Lower lobe of right lung (tissue), 2 donors: ENCODE results near the gene RGS17. TPM values are rescaled to one million over a fixed set of nuclear protein-coding genes. Genes with fewer than 3 reads are reported as not detected.

Experiments used
- ATAC-seq, 2 donors: fragments of 200-7000 bp; cut with Tn5 transposase; one replicate each; pipeline ENCODE4 v1.9.1; 2020 to 2022; ENCODE audit warnings: mild to moderate bottlenecking in 2 of 2, moderate library complexity in 2 of 2
- DNase-seq: peaks from one replicate; pipeline ENCODE4 v3.0.0-alpha.2; 2020
- H3K27ac ChIP-seq: fragments of 200-600 bp; one replicate; pipeline ENCODE4 v1.8.0; 2022
- H3K27me3 ChIP-seq: fragments of 200-600 bp; one replicate; pipeline ENCODE4 v1.8.0; 2022; ENCODE audit warnings: low read depth
- H3K36me3 ChIP-seq: fragments of 200-600 bp; one replicate; pipeline ENCODE4 v1.8.0; 2022; ENCODE audit warnings: mild to moderate bottlenecking
- H3K4me1 ChIP-seq: fragments of 200-600 bp; one replicate; pipeline ENCODE4 v1.8.0; 2022
- H3K4me3 ChIP-seq: fragments of 200-600 bp; one replicate; pipeline ENCODE4 v1.8.0; 2022; ENCODE audit warnings: mild to moderate bottlenecking
- H3K9me3 ChIP-seq: fragments of 200-600 bp; one replicate; pipeline ENCODE4 v1.8.0; 2022
- intact Hi-C: fragments of 100-400 bp; cut with DNase I; formaldehyde crosslinking; loops from one replicate; pipeline ENCODE4 v1.11.0; 2022
- total RNA-seq: library from RNA; stranded (reverse); fragmentation: NEBNext Ultra II Directional; extraction: Animal tissue kit (Norgen Biotek cat#: 25700); gene quantifications from one replicate; pipeline ENCODE4 v1.2.1, GENCODE V29; 2021
- TF ChIP-seq, protein P1 (sequence below): fragments of 200-600 bp; IDR thresholded peaks from one replicate; pipeline ENCODE4 v1.8.0; 2022; ENCODE audit warnings: antibody characterized with exemption, mild to moderate bottlenecking
- donor health status: DM: no; HTN: yes; CAD: no; lungs with severe emphysema.

Gene RGS17
- total RNA-seq, 1 donor from 2014 or later, result 0.59 TPM

DNA sequence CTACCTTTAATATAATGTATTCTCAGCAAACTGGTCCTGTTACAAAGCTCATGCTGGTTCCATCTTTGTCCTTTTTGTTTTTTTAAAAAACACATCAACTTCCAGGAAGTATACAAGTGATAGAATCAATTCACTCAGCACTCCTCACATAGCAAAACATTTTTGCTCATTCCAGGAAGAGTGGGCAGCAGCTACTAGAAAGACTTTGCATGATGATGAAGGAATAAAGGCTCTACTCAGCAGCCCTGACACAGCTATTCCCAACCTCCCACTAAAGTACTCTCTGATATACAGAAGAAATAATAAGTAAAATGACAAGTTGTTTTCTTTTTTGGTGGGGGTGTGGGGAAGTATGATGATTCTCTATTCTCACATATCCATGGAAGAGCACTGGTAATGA, 61.2 kb downstream of the RGS17 start:
- ATAC-seq (no peak), DNase-seq (no peak)
- H3K36me3 ChIP-seq, result no peaks in the 10 kb centered on the region
- peaks cover 13% of the 10 kb centered on the region for H3K9me3 ChIP-seq
- TF ChIP-seq, protein P1, sequence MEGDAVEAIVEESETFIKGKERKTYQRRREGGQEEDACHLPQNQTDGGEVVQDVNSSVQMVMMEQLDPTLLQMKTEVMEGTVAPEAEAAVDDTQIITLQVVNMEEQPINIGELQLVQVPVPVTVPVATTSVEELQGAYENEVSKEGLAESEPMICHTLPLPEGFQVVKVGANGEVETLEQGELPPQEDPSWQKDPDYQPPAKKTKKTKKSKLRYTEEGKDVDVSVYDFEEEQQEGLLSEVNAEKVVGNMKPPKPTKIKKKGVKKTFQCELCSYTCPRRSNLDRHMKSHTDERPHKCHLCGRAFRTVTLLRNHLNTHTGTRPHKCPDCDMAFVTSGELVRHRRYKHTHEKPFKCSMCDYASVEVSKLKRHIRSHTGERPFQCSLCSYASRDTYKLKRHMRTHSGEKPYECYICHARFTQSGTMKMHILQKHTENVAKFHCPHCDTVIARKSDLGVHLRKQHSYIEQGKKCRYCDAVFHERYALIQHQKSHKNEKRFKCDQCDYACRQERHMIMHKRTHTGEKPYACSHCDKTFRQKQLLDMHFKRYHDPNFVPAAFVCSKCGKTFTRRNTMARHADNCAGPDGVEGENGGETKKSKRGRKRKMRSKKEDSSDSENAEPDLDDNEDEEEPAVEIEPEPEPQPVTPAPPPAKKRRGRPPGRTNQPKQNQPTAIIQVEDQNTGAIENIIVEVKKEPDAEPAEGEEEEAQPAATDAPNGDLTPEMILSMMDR, result no peak
- no peaks in the 10 kb centered on the region for H3K4me1 ChIP-seq
- intact Hi-C loops, result no loop called here
- no peaks in the 10 kb centered on the region for H3K27me3 ChIP-seq
- no peak overlapping the region for H3K4me3 ChIP-seq
- no peak overlapping the region for H3K27ac ChIP-seq

DNA sequence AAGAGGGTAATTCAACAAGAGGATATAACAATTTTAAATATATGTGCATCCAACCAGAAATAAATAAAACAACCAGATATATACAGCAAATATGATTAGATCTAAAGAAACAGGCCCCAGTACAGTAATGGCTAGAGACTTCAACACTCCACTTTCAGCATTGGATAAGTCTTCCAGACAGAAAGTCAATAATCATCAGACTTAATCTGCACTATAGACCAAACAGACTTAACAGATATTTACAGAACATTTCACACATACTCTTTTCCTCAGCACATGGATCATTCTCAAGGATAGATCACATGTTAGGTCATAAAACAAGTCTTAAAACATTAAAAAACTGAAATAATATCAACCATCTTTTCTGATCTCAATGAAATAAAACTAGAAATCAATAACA, 65.9 kb downstream of the RGS17 start:
- TF ChIP-seq, protein P1, result no peak
- intact Hi-C loops, result no loop called here
- H3K27me3 ChIP-seq, result no peaks in the 10 kb centered on the region

DNA sequence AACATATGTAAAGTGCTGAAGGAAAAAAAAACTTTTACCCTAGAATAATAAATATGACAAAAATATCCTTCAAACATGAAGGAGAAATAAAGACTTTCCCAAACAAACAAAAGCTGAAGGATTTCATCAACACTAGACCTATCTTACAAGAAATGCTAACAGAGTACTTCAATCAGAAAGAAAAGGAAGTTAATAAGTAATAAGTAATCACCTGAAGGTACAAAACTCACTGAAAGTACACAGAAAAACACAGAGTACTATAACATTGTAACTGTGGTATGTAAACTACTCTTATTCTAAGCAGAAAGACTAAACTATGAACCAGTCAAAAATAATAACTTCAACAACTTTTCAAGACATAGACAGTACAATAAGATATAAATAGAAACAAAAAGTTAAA, 67.1 kb downstream of the RGS17 start:
- H3K36me3 ChIP-seq, result no peaks in the 10 kb centered on the region
- no peak overlapping the region for H3K27ac ChIP-seq
- no peak for ATAC-seq
- H3K4me3 ChIP-seq, result no peak overlapping the region
- H3K27me3 ChIP-seq, result no peaks in the 10 kb centered on the region
- intact Hi-C loops, result no loop called here
- H3K4me1 ChIP-seq, result no peaks in the 10 kb centered on the region
- no peak for DNase-seq
- TF ChIP-seq, protein P1, result no peak
- peaks cover 13% of the 10 kb centered on the region for H3K9me3 ChIP-seq

More for the DNA sequence above, 65.9 kb downstream of the RGS17 start:
- DNase-seq (no peak), ATAC-seq (no peak)
- Histone ChIP-seq H3K27ac (no peak overlapping the region), H3K4me3 (no peak overlapping the region), H3K36me3 (no peaks in the 10 kb centered on the region), H3K4me1 (no peaks in the 10 kb centered on the region), H3K9me3 (peaks cover 13% of the 10 kb centered on the region)

DNA sequence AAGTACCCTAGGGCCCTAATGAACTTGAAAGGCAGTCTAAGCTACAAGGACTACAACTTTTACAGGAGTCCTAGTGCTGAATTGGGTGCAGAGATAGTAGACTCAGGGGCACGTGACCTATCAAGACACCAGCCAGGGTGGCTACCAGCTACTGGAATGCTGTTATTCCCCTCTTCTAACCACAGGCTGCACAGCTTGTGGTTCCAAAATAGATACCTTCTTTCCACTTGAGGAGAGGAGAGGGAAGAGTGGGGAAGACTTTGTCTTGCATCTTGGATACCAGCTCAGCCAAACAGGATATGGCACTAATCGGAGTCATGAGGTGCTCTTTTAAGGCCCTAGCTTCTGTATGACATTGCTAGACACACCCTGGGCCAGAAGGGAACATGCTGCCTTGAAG, 68.6 kb downstream of the RGS17 start:
- ATAC-seq (no peak), DNase-seq (no peak)
- Histone ChIP-seq H3K9me3 (peaks cover 3% of the 10 kb centered on the region), H3K27ac (no peak overlapping the region), H3K36me3 (no peaks in the 10 kb centered on the region), H3K27me3 (no peaks in the 10 kb centered on the region), H3K4me3 (no peak overlapping the region), H3K4me1 (no peaks in the 10 kb centered on the region)
- TF ChIP-seq, protein P1, result no peak
- intact Hi-C loops, result no loop called here

DNA sequence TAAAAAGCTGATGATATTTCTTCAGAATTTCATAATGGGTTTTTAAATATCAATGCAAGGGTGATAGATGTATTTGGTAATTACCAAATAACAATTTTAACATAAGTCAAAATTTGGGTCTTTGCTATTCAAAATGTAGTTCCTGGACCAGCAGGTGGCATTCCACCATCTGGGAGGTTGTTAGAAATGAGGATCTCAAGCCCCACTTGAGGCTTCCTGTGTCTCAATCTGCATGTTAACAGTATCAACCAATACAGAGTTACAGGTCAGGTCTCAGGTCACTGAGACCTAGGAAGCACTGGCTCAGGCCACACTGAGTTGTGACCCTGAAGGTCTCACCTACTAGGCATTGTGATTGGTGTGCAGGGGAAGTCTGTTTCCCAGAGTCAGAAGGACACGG, 71.3 kb downstream of the RGS17 start:
- H3K27me3 ChIP-seq, result no peaks in the 10 kb centered on the region
- DNase-seq, result no peak
- no peaks in the 10 kb centered on the region for H3K36me3 ChIP-seq
- TF ChIP-seq, protein P1, result no peak
- H3K27ac ChIP-seq, result no peak overlapping the region
- ATAC-seq, result no peak
- intact Hi-C loops, result no loop called here
- no peaks in the 10 kb centered on the region for H3K4me1 ChIP-seq
- H3K4me3 ChIP-seq, result no peak overlapping the region
- H3K9me3 ChIP-seq, result no peaks in the 10 kb centered on the region

DNA sequence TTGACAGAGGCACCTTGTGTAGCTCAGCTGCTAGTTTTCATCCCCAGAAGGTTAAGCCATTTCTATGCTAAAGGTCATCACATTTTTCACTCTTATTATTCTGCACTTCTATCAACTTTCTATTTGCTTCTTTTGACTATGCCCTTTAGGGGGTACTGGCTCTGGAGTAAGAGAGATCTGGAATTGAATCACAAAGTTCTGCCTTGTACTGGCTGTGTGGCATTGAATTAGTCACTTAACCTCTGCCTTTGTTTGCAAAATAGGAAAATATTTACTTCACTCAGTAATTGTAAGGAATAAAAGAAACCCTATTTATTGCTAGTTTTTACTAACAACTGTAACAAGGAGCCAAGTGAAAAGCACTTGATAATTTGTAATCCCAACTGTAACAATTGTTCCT, 71.8 kb downstream of the RGS17 start:
- intact Hi-C loops, result no loop called here
- no peaks in the 10 kb centered on the region for H3K9me3 ChIP-seq
- H3K27me3 ChIP-seq, result no peaks in the 10 kb centered on the region
- DNase-seq, result no peak
- TF ChIP-seq, protein P1, result no peak
- H3K4me3 ChIP-seq, result no peak overlapping the region
- H3K36me3 ChIP-seq, result no peaks in the 10 kb centered on the region
- ATAC-seq, result no peak
- H3K27ac ChIP-seq, result no peak overlapping the region
- no peaks in the 10 kb centered on the region for H3K4me1 ChIP-seq
